HG03565 (cell line): Measurements from ENCODE around the gene TRAF3IP1.

Experiments
- ATAC-seq: cut with Tn5 transposase; IDR thresholded peaks from one replicate; pipeline ENCODE4 v1.9.1; 2021; ENCODE audit warnings: mild to moderate bottlenecking, moderate library complexity; ENCODE audit not compliant: unreplicated experiment

Gene TRAF3IP1

DNA sequence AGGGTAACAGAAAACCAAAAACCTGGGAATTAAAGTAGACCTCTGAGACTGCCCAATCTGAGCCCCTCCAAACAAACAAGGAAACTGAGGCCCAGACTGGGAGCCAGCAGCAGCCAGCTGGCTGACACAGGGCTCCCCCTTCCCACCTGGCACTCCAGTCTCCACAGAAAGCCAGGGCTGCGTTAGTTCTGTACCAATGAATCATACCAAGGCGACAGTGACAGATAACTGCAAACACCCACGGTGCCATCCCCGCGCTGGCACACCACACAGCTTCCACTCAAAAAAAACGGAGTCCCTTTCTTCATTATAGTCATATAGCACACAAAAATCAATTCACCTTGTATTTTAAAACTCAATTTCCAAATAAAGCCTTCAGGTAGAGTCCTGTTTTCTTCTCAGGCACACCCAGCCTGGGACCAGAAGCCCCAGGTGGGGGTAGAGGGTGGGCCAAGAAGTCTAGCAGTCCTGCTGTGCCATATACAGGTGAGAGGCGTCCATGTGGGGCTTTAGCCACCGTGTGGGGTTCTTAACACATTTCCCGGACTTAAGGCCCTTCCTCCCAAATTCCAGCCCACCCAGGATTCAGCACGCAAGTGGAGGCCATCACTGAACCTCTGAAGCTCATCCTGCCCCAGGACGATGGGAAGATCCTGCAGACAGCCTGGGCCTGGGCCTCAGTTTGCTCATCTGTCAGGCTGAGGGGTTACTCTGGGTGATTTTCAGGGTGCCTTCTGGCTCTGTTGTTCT is 33.2 kb upstream of the TRAF3IP1 start:
- ATAC-seq = no peak

DNA sequence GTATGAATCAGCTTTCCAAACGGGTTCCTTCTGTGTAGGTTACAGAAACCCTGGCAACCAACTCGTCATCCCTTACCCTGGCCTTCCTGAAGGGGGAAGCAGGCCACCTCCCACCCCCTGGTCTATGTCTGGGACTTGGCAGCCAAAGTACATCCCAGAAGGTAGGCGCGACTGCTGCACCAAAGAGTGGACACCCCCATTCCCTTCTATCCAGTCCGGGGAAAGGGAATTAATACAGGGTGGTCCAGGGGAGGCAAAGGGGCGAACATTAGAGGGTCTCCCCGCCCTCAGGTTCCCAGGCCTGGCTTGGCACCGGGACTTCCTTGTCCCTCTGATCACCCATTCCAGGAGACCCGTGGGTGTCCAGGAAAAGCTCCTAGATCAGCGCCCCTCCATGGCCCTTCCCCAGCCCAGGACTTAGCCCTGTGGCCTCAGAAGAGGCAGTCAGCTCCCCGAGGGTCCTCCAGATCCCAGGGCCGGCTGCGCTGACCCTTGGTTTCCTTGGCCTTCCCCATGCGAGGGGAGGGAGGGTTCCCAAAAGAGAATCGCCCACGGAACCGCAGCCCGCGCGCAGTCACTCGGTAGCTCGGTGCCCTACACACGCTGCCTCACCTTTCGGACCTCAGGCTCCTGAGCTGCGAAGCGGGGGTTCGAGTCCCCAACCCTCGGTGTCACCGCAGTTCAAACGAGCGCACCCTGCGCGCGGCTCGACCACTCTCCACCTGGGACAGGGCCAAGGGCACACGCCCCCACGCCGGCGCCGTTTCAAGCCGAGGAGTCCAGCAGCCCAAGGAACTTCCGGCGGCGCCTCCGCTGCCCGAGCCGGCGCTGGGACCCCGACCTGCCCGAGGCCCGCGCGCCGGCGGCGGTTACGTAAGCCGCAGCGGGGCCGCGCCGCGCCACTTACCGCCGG is 32.3 kb upstream of the TRAF3IP1 start, which contains the start of gene PER2:
Gene PER2 (minus strand): TSS at position 874 of the 913 bp plus-strand sequence. CDS start 10,674 bp downstream, outside the sequence.
- ATAC-seq = peak; percentile 21

DNA sequence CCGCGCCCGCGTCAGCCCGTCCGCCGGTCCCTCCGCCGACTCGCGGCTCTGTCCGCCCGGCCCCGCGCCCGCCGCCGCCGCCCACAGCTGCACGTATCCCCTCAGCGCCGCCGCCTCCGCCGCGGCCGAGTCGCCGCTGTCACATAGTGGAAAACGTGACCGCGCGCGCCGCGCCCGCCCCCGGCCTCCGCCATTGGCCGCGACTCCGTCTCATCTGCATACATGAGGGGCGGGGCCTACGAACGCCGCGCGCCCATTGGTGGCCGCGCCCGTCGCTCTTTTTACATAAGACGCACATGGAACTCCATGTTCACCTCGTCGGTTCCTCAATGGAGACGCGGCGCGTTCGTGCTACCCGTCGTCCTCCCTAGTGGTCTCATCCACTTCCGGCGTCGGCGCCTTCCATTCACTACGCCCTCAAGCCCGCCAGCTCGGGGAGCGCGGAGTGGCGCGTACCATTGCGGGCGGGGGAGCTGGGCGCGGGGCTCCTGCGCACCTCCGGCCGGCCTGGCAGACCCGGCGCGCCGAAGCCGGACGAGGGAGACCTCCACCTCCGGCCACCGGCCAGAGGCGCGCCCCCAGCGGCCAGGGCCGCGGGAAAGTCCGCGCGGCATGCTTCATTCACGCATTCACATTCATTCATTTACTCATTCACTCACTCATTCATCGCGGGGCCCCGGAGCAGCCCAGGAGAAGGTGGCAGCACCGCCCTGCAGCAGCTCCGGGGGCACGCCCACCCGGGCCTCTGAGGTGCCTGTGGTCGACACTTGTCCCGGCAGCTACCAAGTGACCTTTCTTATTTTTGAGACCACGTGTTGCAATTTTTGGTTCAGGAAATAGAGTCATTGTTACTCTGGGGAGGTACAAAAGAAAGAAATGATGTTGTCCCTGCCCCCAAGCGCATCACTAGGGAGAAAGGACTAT is 31.4 kb upstream of the TRAF3IP1 start:
- ATAC-seq = peak; percentile 87

DNA sequence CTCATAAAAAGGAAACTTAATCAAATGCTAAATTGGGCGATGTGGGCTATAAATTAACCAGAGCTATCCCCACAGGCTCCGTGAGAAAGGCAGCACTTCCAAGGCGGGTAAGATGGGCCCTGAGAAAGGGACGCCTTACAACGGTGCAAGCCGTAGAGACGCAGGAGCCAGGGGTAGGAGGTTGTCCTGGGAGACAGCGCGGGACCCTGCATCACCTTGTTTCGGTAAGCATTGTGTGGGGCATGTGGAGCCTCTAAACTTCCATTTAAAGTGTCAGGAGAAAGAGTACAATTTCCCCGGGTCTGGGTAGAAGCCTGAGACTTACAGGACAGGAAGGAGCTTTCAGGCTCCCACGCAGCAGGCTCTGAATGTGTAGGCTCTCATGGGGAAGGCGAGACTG is 30.7 kb upstream of the TRAF3IP1 start:
- ATAC-seq = no peak

DNA sequence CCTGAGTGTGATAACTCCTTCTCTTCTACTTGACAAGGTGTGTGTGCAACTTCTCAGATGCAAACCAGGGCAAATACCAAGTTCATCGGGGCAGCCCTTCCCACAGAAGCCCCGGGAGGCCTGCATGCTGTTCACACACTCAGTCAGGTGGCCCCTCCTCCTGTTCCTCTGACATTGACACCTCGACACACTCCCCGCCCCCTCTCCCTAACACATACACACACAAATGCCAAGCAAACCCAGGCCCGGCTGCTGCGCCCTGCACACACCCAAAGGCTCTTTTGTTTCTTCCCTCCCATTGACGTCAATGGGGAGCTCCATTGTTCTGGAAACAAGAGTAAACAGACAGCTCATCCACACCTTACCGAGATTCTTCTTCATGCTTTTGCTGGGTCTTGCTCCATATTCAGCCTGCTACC is 30.2 kb upstream of the TRAF3IP1 start:
- ATAC-seq = no peak

DNA sequence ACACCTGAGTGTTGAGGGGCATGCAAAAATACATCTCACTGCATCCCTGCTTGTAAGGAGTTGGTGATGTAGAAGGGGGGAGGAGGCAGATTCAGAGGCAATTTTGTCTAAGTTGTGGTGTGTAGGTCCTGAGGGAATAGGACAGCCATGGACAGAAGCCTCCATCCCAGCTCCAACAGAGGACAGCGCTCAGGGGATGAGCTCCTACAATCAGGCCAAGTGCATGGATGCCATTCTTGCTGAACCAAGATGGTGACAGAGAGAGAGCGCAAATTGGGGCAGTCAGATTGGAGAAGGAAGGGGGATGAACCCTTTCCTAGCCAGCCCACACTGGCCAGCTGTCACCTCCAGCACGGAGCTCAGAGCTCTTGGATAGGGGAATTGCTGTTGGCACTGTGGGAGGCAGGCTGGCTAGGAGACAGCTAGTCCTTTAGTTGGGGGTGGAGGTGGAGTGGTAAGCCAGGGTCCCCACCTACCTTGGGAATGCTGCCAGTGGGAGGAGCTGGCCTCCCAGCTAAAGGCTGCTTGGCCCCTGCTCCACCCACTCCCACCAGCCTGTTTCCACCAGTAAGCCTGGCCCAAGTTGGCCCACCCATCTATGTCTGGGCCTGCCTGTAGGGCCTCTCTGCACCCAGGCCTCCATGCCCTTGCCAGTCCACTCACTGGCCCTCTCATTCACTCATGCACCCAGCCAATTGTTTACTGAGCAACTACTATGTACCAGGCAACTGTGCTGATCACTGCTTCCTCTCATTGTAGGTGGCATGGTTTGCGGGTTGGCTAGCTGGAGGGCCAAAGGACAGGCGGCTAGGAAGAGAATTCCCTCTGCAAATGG is 29.4 kb upstream of the TRAF3IP1 start:
- ATAC-seq = no peak

DNA sequence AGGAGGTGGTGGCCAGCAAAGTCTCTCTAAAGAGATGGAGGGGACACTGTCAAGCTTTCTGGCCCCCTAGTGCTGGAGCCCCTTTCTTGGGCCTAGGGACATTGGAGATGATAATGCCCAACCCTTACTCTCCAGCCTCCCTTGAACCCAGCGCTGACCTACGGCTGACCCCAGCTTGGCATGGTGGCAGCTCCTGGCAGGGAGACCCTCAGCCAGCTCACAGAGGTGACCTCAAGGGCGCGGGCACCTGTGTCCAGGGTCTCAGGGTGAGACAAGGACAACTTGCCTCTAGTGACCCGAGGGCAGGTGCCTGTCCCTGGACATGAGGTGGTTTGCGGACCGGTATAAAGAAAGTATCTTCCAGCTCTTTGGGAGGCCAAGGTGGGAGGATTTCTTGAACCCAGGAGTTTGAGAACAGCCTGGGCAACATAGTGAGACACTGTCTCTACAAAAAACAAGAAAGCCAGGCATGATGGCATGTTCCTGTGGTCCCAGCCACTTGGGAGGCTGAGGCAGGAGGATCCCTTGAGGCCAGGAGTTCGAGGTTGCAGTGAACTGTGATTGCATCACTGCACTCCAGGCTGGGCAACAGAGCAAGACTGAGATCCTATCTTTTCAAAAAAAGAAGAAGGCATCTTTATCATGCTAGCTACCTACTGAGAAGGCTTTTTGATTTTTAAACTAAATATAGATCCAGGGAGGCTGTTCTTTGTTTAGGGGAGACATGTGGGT is 28.6 kb upstream of the TRAF3IP1 start:
- no peak for ATAC-seq

DNA sequence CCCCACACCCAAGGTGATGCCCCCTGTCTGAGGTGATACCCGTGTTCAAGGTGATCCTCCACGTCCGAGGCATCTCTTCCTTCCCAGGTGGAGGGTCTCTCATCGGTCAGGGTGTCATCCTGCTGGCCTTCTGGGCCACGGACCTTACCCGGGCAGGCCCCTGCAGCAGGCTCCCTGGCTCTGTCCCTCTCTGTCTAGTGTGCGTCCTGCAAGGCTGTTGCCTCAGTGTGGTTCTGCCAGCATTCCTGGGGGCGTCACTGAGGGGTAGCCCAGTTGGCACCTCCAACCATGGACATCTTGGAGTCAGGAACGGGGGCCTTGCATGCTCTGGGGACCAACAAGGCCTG is 26.3 kb upstream of the TRAF3IP1 start:
- ATAC-seq = no peak

DNA sequence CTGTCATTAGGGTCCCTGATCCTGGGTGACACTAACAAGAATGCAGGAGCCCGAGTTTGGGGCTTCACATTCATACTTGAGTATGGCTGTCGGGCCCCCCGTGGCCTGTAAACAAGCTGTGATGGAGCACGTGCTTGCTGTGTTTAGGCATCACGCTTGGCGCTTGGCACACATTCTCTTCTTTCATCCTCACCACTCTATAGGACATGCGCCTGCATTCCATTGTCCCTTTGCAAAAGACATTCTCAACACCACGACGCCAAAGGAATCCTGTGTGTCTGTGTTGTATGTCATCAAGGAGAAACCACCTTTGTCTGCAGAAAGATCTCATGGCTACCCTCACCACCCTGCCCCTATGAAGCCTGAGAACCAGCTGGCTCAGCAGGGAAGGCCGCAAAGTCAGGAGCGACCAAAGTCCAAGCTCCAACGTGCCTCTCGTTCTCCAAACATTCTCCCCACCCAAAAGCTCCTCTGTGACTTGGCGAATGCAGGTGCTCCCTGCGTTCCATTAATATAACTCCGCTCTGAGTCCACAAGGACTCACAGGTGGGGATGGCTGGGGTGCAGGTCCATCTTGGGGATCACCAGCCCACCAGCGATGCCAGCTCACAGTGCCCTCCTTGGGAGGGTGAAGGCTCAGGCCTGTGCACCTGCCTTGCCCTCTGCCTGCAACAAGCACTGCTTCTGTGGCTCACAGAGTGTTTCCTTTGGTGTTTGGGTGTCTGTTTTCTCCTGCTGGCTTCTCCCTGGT is 25.8 kb upstream of the TRAF3IP1 start:
- ATAC-seq = no peak

DNA sequence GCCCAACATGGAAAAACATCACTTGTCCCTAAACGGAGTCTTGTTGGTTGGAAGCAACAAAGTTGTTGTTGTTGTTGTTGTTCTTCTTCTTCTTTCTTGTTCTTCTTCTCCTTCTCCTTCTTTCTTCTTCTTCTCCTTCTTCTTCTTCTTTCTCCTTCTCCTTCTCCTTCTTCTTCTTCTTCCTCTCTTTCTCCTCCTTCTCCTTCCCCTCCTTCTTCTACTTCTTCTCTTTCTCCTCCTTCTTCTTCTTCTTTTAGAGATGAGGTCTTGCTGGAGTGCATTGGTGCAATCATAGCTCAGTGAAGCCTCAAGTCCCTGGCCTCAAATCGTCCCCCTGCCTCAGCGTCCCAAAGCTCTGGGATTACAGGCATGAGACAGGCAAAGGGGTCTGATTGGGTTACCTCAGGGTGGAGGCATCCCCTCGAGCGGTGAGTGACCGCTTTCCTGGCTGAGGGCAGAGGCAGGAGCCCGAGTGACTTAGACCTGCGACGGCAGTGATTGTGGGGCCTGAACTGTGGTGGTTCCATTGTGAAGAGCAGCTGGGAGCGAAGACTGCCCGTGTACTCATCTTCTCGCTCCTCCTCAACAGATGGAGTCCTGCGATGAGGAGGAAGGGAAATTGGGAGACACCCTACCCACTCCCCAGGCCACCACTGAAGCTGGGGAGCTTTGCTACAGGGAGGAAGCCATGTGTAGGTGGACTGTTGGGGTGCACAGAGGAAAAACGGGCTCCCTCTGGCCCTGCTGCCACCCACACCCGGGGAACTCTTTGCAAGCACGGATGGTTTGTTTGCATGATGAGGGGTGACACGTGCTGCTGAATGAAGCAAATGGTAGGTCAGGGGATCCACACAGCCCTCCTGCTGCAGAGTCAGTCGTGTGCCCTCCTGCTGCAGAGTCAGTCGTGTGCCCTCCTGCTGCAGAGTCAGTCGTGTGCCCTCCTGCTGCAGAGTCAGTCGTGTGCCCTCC is 24.9 kb upstream of the TRAF3IP1 start:
- no peak for ATAC-seq

DNA sequence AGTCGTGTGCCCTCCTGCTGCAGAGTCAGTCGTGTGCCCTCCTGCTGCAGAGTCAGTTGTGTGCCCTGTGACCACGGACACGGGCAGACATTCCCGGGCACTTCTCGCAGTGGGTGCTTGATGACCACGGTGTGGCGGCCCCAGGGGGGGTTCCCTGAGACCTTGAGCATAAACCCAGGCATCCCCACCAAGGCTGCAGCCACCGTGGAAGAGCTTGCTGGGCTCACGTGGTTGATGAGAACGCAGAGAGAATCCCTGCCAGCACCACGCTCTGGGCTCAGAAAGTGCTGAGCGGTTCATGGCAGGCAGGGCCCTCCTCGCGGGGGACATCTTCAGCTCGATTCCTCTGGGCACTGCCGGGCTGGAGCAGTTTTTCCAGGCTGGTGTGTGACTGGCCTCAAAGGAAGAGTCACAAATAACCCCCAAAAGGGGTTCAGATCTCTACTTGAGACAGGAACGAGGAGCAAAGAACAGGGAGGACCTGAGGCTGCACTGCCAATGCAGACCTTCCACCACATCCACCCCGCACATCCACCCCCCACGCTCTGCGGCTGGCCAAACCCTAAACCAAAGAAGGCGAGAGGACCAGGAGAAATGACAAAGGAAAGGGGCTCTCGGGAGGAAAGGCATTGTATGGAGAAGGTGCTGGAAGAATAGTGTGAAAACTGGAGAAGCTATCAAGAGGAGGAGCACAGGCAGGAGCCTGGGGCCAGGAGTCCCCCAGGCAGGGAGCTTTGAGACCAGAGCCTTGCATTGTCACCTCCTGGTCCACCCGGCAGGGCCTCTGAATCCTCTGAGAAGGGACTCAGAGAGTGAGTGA is 23.5 kb upstream of the TRAF3IP1 start:
- ATAC-seq = no peak

DNA sequence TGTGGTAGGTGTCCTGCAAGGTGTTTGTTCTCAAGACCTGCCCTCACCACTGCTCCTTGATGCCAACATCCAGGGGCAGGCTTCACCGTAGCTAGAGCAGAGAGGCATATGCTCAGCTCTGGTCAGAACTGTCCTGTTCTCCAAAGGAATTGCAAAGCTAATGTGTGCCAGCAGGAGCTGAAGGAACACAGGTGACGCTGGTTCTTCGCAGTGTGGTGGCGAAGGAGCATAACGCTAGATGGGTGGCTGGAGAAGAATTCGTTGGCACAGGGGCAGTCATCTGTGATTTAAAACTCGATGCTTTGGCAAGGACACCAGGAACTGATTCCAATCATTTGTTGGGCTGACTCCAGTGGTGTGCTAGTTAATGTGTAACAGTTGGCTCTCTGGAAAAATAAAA is 20.5 kb upstream of the TRAF3IP1 start:
- no peak for ATAC-seq

DNA sequence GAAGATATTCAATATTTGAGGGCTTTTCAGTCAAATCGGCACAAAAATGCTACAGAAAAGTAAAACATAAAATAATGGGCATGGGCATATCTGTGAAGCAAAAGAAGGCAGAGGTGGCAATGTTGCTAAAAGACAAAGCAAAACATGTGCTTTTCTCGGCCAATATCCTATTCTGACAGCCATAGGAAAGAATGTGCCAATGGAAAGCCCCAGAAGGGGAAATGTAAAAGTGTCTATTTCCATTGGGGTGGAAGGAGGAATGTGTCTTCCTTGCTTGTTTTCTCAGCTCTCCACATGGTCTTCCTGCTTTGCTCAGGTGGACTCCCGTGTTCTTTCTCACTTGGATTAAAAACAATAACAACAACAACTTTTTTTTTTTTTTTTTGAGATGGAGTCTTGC is 18.2 kb upstream of the TRAF3IP1 start:
- ATAC-seq = no peak

DNA sequence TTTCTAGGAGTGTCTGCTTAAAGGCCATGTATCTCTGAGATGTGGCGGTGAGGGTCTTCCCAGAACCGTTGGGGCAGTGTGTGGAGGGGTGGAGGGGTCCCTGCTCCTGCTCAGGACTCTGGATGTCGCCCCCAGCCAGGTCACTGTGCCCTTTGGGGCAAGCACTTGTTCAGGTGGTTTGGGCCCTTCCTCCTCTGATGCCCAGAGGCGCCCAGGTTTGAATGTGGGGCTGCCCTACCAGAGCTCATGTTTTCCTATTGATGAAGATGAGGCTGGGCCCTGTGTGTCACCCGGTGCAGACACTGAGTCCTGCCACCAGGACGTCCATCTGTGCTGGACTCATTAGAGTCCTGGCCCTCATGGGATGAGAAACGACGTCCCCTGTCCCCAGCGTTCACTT is 17.6 kb upstream of the TRAF3IP1 start:
- ATAC-seq = no peak

DNA sequence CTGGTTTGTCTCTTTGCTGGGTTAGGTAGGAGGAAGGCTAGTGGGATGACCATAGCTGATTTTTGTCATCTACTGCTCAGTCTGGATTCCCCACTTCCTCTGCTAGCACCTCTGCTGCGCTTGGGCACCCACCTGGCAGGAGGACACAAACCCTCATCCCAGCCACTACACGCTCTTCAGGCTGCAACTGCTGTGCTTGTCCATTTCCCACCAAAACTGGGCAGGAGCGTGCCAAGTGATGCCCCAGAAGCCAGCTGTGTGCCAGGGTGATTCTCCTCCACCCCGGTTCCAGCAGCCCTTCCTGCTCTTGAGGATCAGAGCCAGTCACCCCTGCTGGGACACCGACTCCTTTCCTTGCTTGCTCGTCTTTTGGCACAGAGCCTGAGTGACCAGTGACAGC is 16.2 kb upstream of the TRAF3IP1 start:
- ATAC-seq = no peak

DNA sequence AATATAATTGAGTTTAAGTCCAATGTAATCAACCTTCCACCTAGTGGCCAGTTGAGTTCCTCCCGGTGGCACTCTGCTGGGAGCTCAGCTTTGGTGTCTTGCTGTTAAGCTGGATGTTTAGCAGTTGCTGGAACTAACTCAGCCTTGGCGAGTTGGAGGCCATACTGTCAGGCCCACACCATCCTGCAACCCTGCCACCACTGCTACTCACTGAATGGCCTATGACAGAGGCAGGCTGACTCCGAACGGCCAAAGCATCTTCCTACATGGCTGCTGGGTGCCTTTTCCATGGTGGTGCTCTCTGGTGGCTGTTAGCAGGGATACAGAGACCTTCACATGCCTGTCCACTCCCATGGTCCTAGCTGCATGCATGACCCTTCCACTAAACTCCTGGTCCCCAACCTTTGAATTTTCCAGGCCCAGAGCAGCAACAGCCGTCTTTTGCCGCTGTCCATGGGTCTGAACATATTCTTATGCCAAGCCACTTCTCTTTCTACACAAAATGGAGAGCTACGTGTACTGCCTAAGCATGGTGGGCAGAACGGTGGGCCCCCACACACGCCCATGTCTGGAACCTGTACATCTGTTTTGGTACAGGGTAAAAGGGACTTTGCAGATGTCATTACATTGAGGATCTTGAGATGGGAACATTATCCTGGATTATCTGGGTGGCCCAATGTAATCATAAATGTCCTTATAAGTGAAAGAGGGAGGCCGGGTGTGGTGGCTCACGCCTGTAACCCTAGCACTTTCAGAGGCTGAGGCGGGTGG is 15.0 kb upstream of the TRAF3IP1 start:
- no peak for ATAC-seq
